Memory B cell (primary cell): ENCODE results near the gene TESMIN.
A peak's percentile ranks its signal among the peaks of the same experiment; 100 is the strongest.

Experiments
- ATAC-seq: fragments of 150-1000 bp; cut with Tn5 transposase; 2 replicates; pipeline ENCODE4 v1.10.0; 2021; ENCODE audit warnings: low read depth, mild to moderate bottlenecking, moderate library complexity
- DNase-seq, 2 donors: peaks; one replicate each; pipeline ENCODE4 v3.0.0; 2022; ENCODE audit warnings: low spot score in 2 of 2
- H3K27ac Mint-ChIP-seq: one replicate; pipeline ENCODE4 v1.8.0; 2022; ENCODE audit warnings: mild to moderate bottlenecking, moderate library complexity, mixed read lengths
- H3K27me3 Mint-ChIP-seq: one replicate; pipeline ENCODE4 v1.8.0; 2022; ENCODE audit warnings: mixed read lengths
- H3K36me3 Mint-ChIP-seq: one replicate; pipeline ENCODE4 v1.8.0; 2022; ENCODE audit warnings: mild to moderate bottlenecking, mixed read lengths
- H3K4me1 Mint-ChIP-seq: one replicate; pipeline ENCODE4 v1.8.0; 2022; ENCODE audit warnings: mixed read lengths
- H3K4me3 Mint-ChIP-seq: one replicate; pipeline ENCODE4 v1.8.0; 2022; ENCODE audit warnings: mild to moderate bottlenecking, moderate library complexity, mixed read lengths
- H3K9me3 Mint-ChIP-seq: one replicate; pipeline ENCODE4 v1.8.0; 2022; ENCODE audit warnings: mixed read lengths

TESMIN gene

GRCh38 chr11:68749229-68750123 is 1.8 kb downstream of the TESMIN start:
- Mint-ChIP-seq H3K4me1 (no peaks in the 10 kb centered on the region), H3K27me3 (no peaks in the 10 kb centered on the region), H3K9me3 (no peaks in the 10 kb centered on the region), H3K36me3 (peaks cover 4% of the 10 kb centered on the region), H3K27ac (no peak overlapping the region), H3K4me3 (peak overlapping the region; percentile 83)
- ATAC-seq (no peak), DNase-seq (no peak)

DNA sequence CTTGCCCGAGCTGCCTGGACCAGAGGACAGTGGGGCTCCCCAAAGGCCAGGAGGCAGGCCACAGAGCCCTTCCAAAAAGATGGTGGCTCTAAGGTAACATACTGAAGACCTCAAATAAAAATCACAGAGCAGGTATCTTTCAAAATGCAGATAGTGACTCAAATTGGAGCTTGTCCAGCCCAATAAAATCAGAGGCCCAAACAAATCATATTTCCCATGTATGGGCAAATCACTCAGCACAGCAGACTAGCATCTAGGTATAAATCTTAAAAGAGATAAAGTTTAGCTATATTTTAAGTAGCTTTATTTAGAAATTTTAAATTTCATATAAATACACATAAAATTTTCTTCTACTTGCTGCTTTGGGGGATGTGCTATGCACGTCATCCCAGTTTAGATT is 3.3 kb downstream of the TESMIN start:
- no peak for ATAC-seq
- H3K36me3 Mint-ChIP-seq: peaks cover 4% of the 10 kb centered on the region
- H3K4me1 Mint-ChIP-seq: no peaks in the 10 kb centered on the region
- no peak for DNase-seq
- no peak overlapping the region for H3K27ac Mint-ChIP-seq
- no peak overlapping the region for H3K4me3 Mint-ChIP-seq
- H3K27me3 Mint-ChIP-seq: no peaks in the 10 kb centered on the region
- no peaks in the 10 kb centered on the region for H3K9me3 Mint-ChIP-seq

GRCh38 chr11:68743539-68743938 is 7.8 kb downstream of the TESMIN start:
- Mint-ChIP-seq H3K27ac (no peak overlapping the region), H3K4me3 (no peak overlapping the region), H3K36me3 (peaks cover 4% of the 10 kb centered on the region), H3K9me3 (no peaks in the 10 kb centered on the region), H3K27me3 (no peaks in the 10 kb centered on the region), H3K4me1 (no peaks in the 10 kb centered on the region)
- ATAC-seq (no peak), DNase-seq (no peak)

DNA sequence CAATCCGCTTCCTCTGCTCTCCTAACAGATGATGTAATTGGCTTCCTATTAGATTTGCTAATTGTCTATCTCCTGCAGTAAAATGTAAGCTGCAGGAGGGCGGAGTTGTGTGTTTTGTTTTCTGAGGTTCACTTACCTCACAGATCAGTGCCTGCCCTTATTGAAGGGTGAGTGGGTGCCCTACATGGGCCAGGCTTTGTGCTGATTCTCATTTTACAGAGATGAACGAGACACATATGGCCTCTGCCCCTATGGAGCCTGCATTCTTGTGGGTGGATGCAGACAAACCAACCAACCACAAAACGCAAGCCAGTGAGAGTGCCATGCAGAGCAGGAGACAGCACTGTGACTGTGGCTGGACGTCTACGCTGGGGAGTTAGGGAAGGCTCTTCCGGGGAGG is 9.9 kb downstream of the TESMIN start:
- Mint-ChIP-seq H3K36me3 (peaks cover 4% of the 10 kb centered on the region), H3K4me3 (no peak overlapping the region), H3K27me3 (no peaks in the 10 kb centered on the region), H3K27ac (no peak overlapping the region), H3K4me1 (no peaks in the 10 kb centered on the region), H3K9me3 (no peaks in the 10 kb centered on the region)
- ATAC-seq (no peak), DNase-seq (no peak)

DNA sequence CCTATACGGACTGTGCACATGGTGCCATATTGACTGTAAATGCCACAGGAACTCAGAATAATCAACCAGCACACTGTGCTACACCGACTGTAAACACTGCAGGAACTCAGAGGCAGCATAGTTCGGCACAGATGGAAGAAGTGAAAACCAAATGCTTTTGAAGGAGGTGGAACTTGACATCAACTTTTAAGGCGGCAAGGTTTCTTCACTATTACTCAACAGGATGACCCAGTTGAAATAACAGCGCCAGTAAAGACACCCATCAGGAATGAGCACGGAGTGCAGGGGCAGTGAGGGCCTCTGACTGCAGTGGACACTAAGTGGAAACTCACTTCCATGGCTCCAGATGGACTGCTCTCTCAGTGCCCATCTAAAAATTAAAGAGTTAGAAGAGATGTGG is 15.7 kb downstream of the TESMIN start:
- H3K27ac Mint-ChIP-seq: no peak overlapping the region
- no peaks in the 10 kb centered on the region for H3K4me1 Mint-ChIP-seq
- no peaks in the 10 kb centered on the region for H3K27me3 Mint-ChIP-seq
- peaks cover 6% of the 10 kb centered on the region for H3K36me3 Mint-ChIP-seq
- H3K4me3 Mint-ChIP-seq: no peak overlapping the region
- DNase-seq (no peak), ATAC-seq (no peak)
- H3K9me3 Mint-ChIP-seq: no peaks in the 10 kb centered on the region

- DNase-seq (no peak), ATAC-seq (no peak)
- H3K4me1 Mint-ChIP-seq: no peaks in the 10 kb centered on the region
- H3K4me3 Mint-ChIP-seq: no peak overlapping the region
- no peaks in the 10 kb centered on the region for H3K9me3 Mint-ChIP-seq
- peaks cover 6% of the 10 kb centered on the region for H3K36me3 Mint-ChIP-seq
- no peak overlapping the region for H3K27ac Mint-ChIP-seq
- H3K27me3 Mint-ChIP-seq: no peaks in the 10 kb centered on the region
These were observed 16.2 kb downstream of the TESMIN start for GRCh38 chr11:68735125-68735524.

- H3K9me3 Mint-ChIP-seq: no peaks in the 10 kb centered on the region
- H3K27ac Mint-ChIP-seq: no peak overlapping the region
- peaks cover 6% of the 10 kb centered on the region for H3K36me3 Mint-ChIP-seq
- DNase-seq: no peak
- no peaks in the 10 kb centered on the region for H3K4me1 Mint-ChIP-seq
- no peaks in the 10 kb centered on the region for H3K27me3 Mint-ChIP-seq
- H3K4me3 Mint-ChIP-seq: no peak overlapping the region
- no peak for ATAC-seq
These were observed 17.2 kb downstream of the TESMIN start for GRCh38 chr11:68734111-68734510.

DNA sequence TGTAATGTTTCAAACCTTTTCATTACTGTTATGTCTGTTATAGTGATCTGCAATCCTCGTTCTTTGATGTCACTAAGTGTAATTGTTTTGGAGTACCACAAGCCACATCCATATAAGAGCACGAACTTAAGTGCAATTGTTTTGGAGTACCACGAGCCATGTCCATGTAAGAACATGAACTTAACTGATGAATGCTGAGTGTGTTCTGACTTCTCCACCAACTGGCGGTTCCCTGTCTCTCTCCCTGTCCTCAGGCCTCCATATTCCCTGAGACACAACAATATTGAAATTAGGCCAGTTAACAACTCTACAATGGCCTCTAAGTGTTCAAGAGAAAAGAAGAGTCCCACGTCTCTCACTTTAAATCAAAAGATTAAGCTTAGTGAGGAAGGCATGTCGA is 23.5 kb downstream of the TESMIN start:
- Mint-ChIP-seq H3K27me3 (no peaks in the 10 kb centered on the region), H3K4me3 (no peak overlapping the region), H3K9me3 (no peaks in the 10 kb centered on the region), H3K27ac (no peak overlapping the region), H3K4me1 (no peaks in the 10 kb centered on the region), H3K36me3 (no peaks in the 10 kb centered on the region)
- DNase-seq (no peak), ATAC-seq (no peak)

DNA sequence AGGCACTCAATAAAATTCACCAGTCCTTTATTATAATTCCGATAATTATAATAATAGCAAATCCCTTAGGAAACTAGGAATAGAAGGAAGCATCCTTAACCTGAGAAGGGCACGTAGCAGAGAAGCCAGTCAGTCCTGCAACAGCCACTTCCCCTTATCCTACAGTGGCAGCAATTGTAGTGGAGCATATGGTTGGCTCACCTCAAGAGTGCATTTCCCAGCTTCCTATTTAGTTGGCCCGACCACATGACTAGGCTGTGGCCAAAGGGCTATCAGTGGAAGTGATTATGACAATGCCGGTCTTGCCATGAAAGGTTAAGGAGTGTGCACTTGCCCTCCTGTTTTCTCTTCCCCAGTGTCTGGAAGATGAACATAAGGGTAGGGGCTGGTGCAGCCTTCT is 27.0 kb downstream of the TESMIN start:
- peaks cover 12% of the 10 kb centered on the region for H3K9me3 Mint-ChIP-seq
- no peak overlapping the region for H3K4me3 Mint-ChIP-seq
- ATAC-seq (no peak), DNase-seq (no peak)
- no peak overlapping the region for H3K27ac Mint-ChIP-seq
- H3K27me3 Mint-ChIP-seq: peaks cover 12% of the 10 kb centered on the region
- peaks cover 13% of the 10 kb centered on the region for H3K36me3 Mint-ChIP-seq
- no peaks in the 10 kb centered on the region for H3K4me1 Mint-ChIP-seq

DNA sequence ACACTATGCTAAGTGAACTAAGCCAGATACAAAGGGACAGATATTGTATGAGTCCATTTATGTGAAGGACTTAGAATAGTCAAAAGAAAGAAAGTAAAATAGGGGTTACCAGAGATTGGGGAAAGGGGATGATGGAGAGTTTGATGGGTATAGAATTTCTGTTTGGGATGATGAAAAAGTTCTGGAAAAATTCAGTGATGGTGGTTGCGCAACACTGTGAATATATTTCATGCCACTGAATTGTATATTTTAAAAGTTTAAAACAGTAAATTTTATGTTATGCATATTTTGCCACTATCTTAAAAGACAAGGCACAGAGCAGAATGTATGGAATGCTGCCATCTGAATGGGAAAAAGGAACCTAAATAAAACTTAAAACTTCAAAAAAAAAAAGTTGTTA is 29.2 kb downstream of the TESMIN start:
- H3K4me3 Mint-ChIP-seq: no peak overlapping the region
- H3K36me3 Mint-ChIP-seq: peaks cover 17% of the 10 kb centered on the region
- no peak for ATAC-seq
- no peak overlapping the region for H3K27ac Mint-ChIP-seq
- H3K27me3 Mint-ChIP-seq: peaks cover 18% of the 10 kb centered on the region
- peaks cover 15% of the 10 kb centered on the region for H3K9me3 Mint-ChIP-seq
- DNase-seq: no peak
- no peaks in the 10 kb centered on the region for H3K4me1 Mint-ChIP-seq

DNA sequence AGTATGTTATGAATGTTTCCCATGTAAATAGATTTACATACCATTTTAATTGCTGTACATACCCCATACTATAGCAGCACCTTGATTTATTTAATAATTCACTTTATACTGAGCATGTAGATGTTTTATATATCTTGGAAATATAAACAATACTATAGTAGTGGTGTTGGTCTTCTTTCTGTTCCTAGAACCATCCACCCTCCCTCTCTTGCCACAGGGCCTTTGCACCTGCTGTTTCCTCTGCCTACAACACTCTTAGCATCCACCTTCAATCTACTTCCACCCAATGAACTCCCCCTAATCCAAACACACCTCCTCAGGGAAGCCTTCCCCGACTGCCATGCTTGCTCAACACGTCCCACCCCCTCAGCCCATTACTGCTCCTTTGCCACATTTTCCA is 30.2 kb downstream of the TESMIN start:
- DNase-seq: no peak
- Mint-ChIP-seq H3K36me3 (peaks cover 17% of the 10 kb centered on the region), H3K27me3 (peaks cover 20% of the 10 kb centered on the region), H3K4me3 (no peak overlapping the region), H3K27ac (no peak overlapping the region), H3K9me3 (peaks cover 15% of the 10 kb centered on the region), H3K4me1 (no peaks in the 10 kb centered on the region)
- no peak for ATAC-seq

- ATAC-seq: no peak
- no peak for DNase-seq
- no peak overlapping the region for H3K4me3 Mint-ChIP-seq
- H3K27ac Mint-ChIP-seq: no peak overlapping the region
- H3K27me3 Mint-ChIP-seq: peaks cover 21% of the 10 kb centered on the region
- peaks cover 13% of the 10 kb centered on the region for H3K9me3 Mint-ChIP-seq
- H3K36me3 Mint-ChIP-seq: peaks cover 15% of the 10 kb centered on the region
- H3K4me1 Mint-ChIP-seq: no peaks in the 10 kb centered on the region
These were observed 35.7 kb downstream of the TESMIN start for GRCh38 chr11:68715456-68716122.

GRCh38 chr11:68714060-68714856 is 37.1 kb downstream of the TESMIN start:
- H3K27ac Mint-ChIP-seq: no peak overlapping the region
- H3K9me3 Mint-ChIP-seq: peaks cover 4% of the 10 kb centered on the region
- no peaks in the 10 kb centered on the region for H3K4me1 Mint-ChIP-seq

DNA sequence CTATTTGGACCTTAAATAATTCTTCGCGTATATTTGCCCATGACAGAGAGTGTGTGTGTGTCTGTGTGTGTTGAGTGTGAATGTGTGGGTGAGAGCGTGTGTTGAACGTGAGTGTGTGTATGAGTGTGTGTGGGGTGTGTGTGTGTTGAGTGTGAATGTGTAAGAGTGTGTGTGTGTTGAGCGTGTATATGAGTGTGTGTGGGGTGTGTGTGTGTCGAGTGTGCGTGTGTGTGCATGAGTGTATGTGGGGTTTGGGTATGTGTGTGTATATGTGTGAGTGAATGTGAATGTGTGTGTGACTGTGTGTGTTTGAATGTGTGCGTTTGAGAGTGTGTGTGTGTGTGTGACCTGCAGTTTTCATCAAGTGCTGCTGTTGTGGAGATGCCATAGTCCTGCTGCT is 40.2 kb downstream of the TESMIN start:
- H3K27ac Mint-ChIP-seq: no peak overlapping the region
- peaks cover 2% of the 10 kb centered on the region for H3K36me3 Mint-ChIP-seq
- no peak for DNase-seq
- no peak for ATAC-seq
- H3K4me1 Mint-ChIP-seq: no peaks in the 10 kb centered on the region
- H3K4me3 Mint-ChIP-seq: no peak overlapping the region
- H3K27me3 Mint-ChIP-seq: peaks cover 6% of the 10 kb centered on the region
- no peaks in the 10 kb centered on the region for H3K9me3 Mint-ChIP-seq

More at GRCh38 chr11:68714060-68714856, 37.1 kb downstream of the TESMIN start:
- H3K4me3 Mint-ChIP-seq: no peak overlapping the region
- H3K27me3 Mint-ChIP-seq: peaks cover 13% of the 10 kb centered on the region
- ATAC-seq (no peak), DNase-seq (no peak)
- H3K36me3 Mint-ChIP-seq: peaks cover 5% of the 10 kb centered on the region
